Trophoblast cell (in vitro differentiated cells and primary cell): ENCODE results near the gene CDKL5.

Source experiments
- DNase-seq, 2 donors: peaks; one replicate each; pipeline ENCODE4 v3.0.0-alpha.2; 2016
- H2AFZ ChIP-seq: 2 replicates; pipeline ENCODE4 v1.6.1; 2013; ENCODE audit warnings: low read length, moderate library complexity, mild to moderate bottlenecking; ENCODE audit not compliant: insufficient read depth, poor library complexity
- H2AK5ac ChIP-seq: 2 replicates; pipeline ENCODE4 v1.6.1; 2013; ENCODE audit warnings: mild to moderate bottlenecking, low read length
- H2BK120ac ChIP-seq: 2 replicates; pipeline ENCODE4 v1.6.1; 2013; ENCODE audit warnings: low read length, mild to moderate bottlenecking, moderate library complexity; ENCODE audit not compliant: insufficient read depth, poor library complexity
- H2BK12ac ChIP-seq: 2 replicates; pipeline ENCODE4 v1.6.1; 2013; ENCODE audit warnings: mild to moderate bottlenecking, low read length, moderate library complexity
- H2BK5ac ChIP-seq: 2 replicates; pipeline ENCODE4 v1.6.1; 2013; ENCODE audit warnings: low read length, low read depth, moderate library complexity, mild to moderate bottlenecking; ENCODE audit not compliant: poor library complexity
- H3K14ac ChIP-seq: 2 replicates; pipeline ENCODE4 v1.6.1; 2013; ENCODE audit warnings: mild to moderate bottlenecking, low read length
- H3K18ac ChIP-seq: 2 replicates; pipeline ENCODE4 v1.6.1; 2013; ENCODE audit warnings: mild to moderate bottlenecking, low read length
- H3K23ac ChIP-seq: 2 replicates; pipeline ENCODE4 v1.6.1; 2013; ENCODE audit warnings: low read length
- H3K27ac ChIP-seq: 2 replicates; pipeline ENCODE4 v1.5.1; 2013; ENCODE audit warnings: low read depth, mild to moderate bottlenecking, inconsistent platforms, low read length, moderate library complexity
- H3K27me3 ChIP-seq: 2 replicates; pipeline ENCODE4 v1.6.1; 2013; ENCODE audit warnings: inconsistent platforms, mild to moderate bottlenecking, low read length, moderate library complexity; ENCODE audit not compliant: insufficient read depth
- H3K36me3 ChIP-seq, 2 experiments: 1 replicate in 1 of 2; 2 replicates in 1 of 2; pipeline ENCODE4 v1.6.1; 2013; ENCODE audit warnings: low read length in 2 of 2, mild to moderate bottlenecking in 2 of 2, moderate library complexity in 1 of 2; ENCODE audit not compliant: insufficient read depth in 2 of 2, control insufficient read depth in 1 of 2
- H3K4ac ChIP-seq: 2 replicates; pipeline ENCODE4 v1.6.1; 2013; ENCODE audit warnings: low read depth, mild to moderate bottlenecking, low read length, moderate library complexity
- H3K4me1 ChIP-seq, 2 experiments: 1 replicate in 1 of 2; 2 replicates in 1 of 2; pipeline ENCODE4 v1.6.1; 2013; ENCODE audit warnings: low read length in 2 of 2, mild to moderate bottlenecking in 2 of 2, moderate library complexity in 1 of 2; ENCODE audit not compliant: insufficient read depth in 2 of 2, control insufficient read depth in 1 of 2
- H3K4me2 ChIP-seq: 2 replicates; pipeline ENCODE4 v1.6.1; 2013; ENCODE audit warnings: inconsistent platforms, mild to moderate bottlenecking, low read length, moderate library complexity
- H3K4me3 ChIP-seq: 2 replicates; pipeline ENCODE4 v1.5.1; 2013; ENCODE audit warnings: mild to moderate bottlenecking, low read depth, low read length, inconsistent platforms
- H3K79me1 ChIP-seq: one replicate; pipeline ENCODE4 v1.6.1; 2013; ENCODE audit warnings: low read length
- H3K79me2 ChIP-seq: 2 replicates; pipeline ENCODE4 v1.6.1; 2013; ENCODE audit warnings: low read length, mild to moderate bottlenecking; ENCODE audit not compliant: control insufficient read depth, insufficient read depth, poor library complexity
- H3K9ac ChIP-seq: 2 replicates; pipeline ENCODE4 v1.6.1; 2013; ENCODE audit warnings: mild to moderate bottlenecking, low read length
- H3K9me3 ChIP-seq: 2 replicates; pipeline ENCODE4 v1.6.1; 2013; ENCODE audit warnings: low read depth, mild to moderate bottlenecking, control low read depth, inconsistent platforms, low read length; ENCODE audit not compliant: insufficient read depth
- H4K12ac ChIP-seq: 2 replicates; pipeline ENCODE4 v1.6.1; 2013; ENCODE audit warnings: low read depth, mild to moderate bottlenecking, low read length, moderate library complexity
- H4K8ac ChIP-seq: 2 replicates; pipeline ENCODE4 v1.6.1; 2013; ENCODE audit warnings: low read depth, mild to moderate bottlenecking, low read length, moderate library complexity
- H4K91ac ChIP-seq: one replicate; pipeline ENCODE4 v1.6.1; 2013; ENCODE audit warnings: low read depth, mild to moderate bottlenecking, low read length, moderate library complexity
- WGBS: extraction: QIAGEN DNeasy Blood & Tissue Kit; methylation state at CpG from one replicate; pipeline ENCODE4 v1.1.7; 2013; ENCODE audit warnings: missing lambda C conversion rate; ENCODE audit not compliant: insufficient read length, insufficient coverage; ENCODE audit errors: extremely low coverage; 5-methylcytosine and 5-hydroxymethylcytosine counted together

CDKL5 gene

GRCh38 chrX:18639280-18639679 is 213.9 kb downstream of the CDKL5 start:
- no peak overlapping the region for H3K4me2 ChIP-seq
- no peak overlapping the region for H4K91ac ChIP-seq
- no peak for DNase-seq

GRCh38 chrX:18640686-18641085 is 215.3 kb downstream of the CDKL5 start:
- H3K4me2 ChIP-seq = no peak overlapping the region
- H3K18ac ChIP-seq = no peak overlapping the region
- H2AK5ac ChIP-seq = no peak overlapping the region
- H2AFZ ChIP-seq = no peak overlapping the region
- H4K8ac ChIP-seq = peak overlapping the region; percentile 47
- no peaks in the 10 kb centered on the region for H3K27me3 ChIP-seq
- no peak overlapping the region for H2BK120ac ChIP-seq
- no CpG with 5 or more reads among the region's 10 CpGs for WGBS
- no peak overlapping the region for H3K27ac ChIP-seq
- no peak overlapping the region for H3K14ac ChIP-seq
- no peak overlapping the region for H2BK12ac ChIP-seq
- H4K91ac ChIP-seq = no peak overlapping the region
- no peaks in the 10 kb centered on the region for H3K36me3 ChIP-seq
- no peak overlapping the region for H3K4me3 ChIP-seq
- H2BK5ac ChIP-seq = no peak overlapping the region
- H4K12ac ChIP-seq = peak overlapping the region; percentile 62
- no peaks in the 10 kb centered on the region for H3K79me1 ChIP-seq
- H3K4ac ChIP-seq = no peak overlapping the region
- DNase-seq = no peak
- no peak overlapping the region for H3K9ac ChIP-seq
- no peaks in the 10 kb centered on the region for H3K79me2 ChIP-seq
- H3K23ac ChIP-seq = no peak overlapping the region
- H3K4me1 ChIP-seq = no peaks in the 10 kb centered on the region
- no peaks in the 10 kb centered on the region for H3K9me3 ChIP-seq

More at GRCh38 chrX:18639280-18639679, 213.9 kb downstream of the CDKL5 start:
- Histone ChIP-seq H3K18ac (no peak overlapping the region), H3K4me3 (no peak overlapping the region), H2BK120ac (no peak overlapping the region), H3K9ac (no peak overlapping the region), H2BK5ac (no peak overlapping the region), H2BK12ac (no peak overlapping the region), H4K8ac (no peak overlapping the region), H3K79me1 (no peaks in the 10 kb centered on the region), H3K4me1 (no peaks in the 10 kb centered on the region), H3K79me2 (no peaks in the 10 kb centered on the region), H3K27ac (no peak overlapping the region), H4K12ac (no peak overlapping the region), H3K4ac (no peak overlapping the region), H3K9me3 (no peaks in the 10 kb centered on the region), H2AFZ (no peak overlapping the region), H3K23ac (no peak overlapping the region), H3K27me3 (no peaks in the 10 kb centered on the region), H3K36me3 (no peaks in the 10 kb centered on the region), H2AK5ac (no peak overlapping the region), H3K14ac (no peak overlapping the region)
- WGBS = no CpG with 5 or more reads among the region's 2 CpGs

GRCh38 chrX:18643243-18643642 is 217.8 kb downstream of the CDKL5 start:
- Histone ChIP-seq H2AK5ac (no peak overlapping the region), H3K27me3 (no peaks in the 10 kb centered on the region), H3K18ac (no peak overlapping the region), H2AFZ (no peak overlapping the region), H2BK12ac (no peak overlapping the region), H3K9me3 (no peaks in the 10 kb centered on the region), H4K8ac (no peak overlapping the region), H4K12ac (no peak overlapping the region), H2BK120ac (no peak overlapping the region), H2BK5ac (no peak overlapping the region), H3K14ac (no peak overlapping the region), H3K4me1 (no peaks in the 10 kb centered on the region), H3K79me2 (no peaks in the 10 kb centered on the region), H3K79me1 (no peaks in the 10 kb centered on the region), H3K4ac (no peak overlapping the region), H3K27ac (no peak overlapping the region), H3K4me3 (no peak overlapping the region), H4K91ac (no peak overlapping the region), H3K4me2 (no peak overlapping the region), H3K23ac (no peak overlapping the region), H3K9ac (no peak overlapping the region), H3K36me3 (no peaks in the 10 kb centered on the region)
- no peak for DNase-seq
- no CpG with 5 or more reads among the region's 3 CpGs for WGBS

- no peak overlapping the region for H4K8ac ChIP-seq
- no peak overlapping the region for H3K9ac ChIP-seq
- H3K14ac ChIP-seq = no peak overlapping the region
- no peak overlapping the region for H3K4me2 ChIP-seq
- WGBS = no CpG with 5 or more reads among the region's 3 CpGs
- no peaks in the 10 kb centered on the region for H3K36me3 ChIP-seq
- no peak overlapping the region for H3K27ac ChIP-seq
- no peak for DNase-seq
- no peaks in the 10 kb centered on the region for H3K9me3 ChIP-seq
- H2AK5ac ChIP-seq = no peak overlapping the region
- no peak overlapping the region for H4K12ac ChIP-seq
- no peak overlapping the region for H2BK5ac ChIP-seq
- H2BK12ac ChIP-seq = no peak overlapping the region
- H3K23ac ChIP-seq = no peak overlapping the region
- no peak overlapping the region for H4K91ac ChIP-seq
- H3K4me3 ChIP-seq = no peak overlapping the region
- no peak overlapping the region for H2BK120ac ChIP-seq
- no peaks in the 10 kb centered on the region for H3K79me2 ChIP-seq
- no peaks in the 10 kb centered on the region for H3K79me1 ChIP-seq
- no peak overlapping the region for H3K18ac ChIP-seq
- H3K27me3 ChIP-seq = no peaks in the 10 kb centered on the region
- H2AFZ ChIP-seq = no peak overlapping the region
- no peak overlapping the region for H3K4ac ChIP-seq
- no peaks in the 10 kb centered on the region for H3K4me1 ChIP-seq
Measured at GRCh38 chrX:18643853-18644252, 218.4 kb downstream of the CDKL5 start.
